ENCODE data around the gene CISH.

CISH gene

GRCh38 chr3:50602595-50603191, 8.9 kb downstream of the CISH start:
- in situ Hi-C loops (cut with MboI; ENCODE audit: low sequenced_read_pairs): loop anchor here (25.0 kb wide), 1 partner anchor 760 kb away; no protein-coding TSS in a partner anchor

- in situ Hi-C loops (cut with MboI; ENCODE audit: low sequenced_read_pairs): loop anchor here (25.0 kb wide), 1 partner anchor 761 kb away; no protein-coding TSS in a partner anchor
Measured at GRCh38 chr3:50600841-50601591, 10.6 kb downstream of the CISH start.

- in situ Hi-C loops (cut with MboI; ENCODE audit: low sequenced_read_pairs): loop anchor here (25.0 kb wide), 1 partner anchor 762 kb away; no protein-coding TSS in a partner anchor
Measured at GRCh38 chr3:50600141-50600753, 11.3 kb downstream of the CISH start.

GRCh38 chr3:50599716-50600118, 11.9 kb downstream of the CISH start:
- in situ Hi-C loops (cut with MboI; ENCODE audit: low sequenced_read_pairs): loop anchor here (25.0 kb wide), 1 partner anchor 763 kb away; no protein-coding TSS in a partner anchor

GRCh38 chr3:50599115-50599715, 12.4 kb downstream of the CISH start:
- in situ Hi-C loops (cut with MboI; ENCODE audit: low sequenced_read_pairs): no loop called here

- in situ Hi-C loops (cut with MboI; ENCODE audit: low sequenced_read_pairs): no loop called here
Measured at GRCh38 chr3:50594253-50594785, 17.3 kb downstream of the CISH start.

GRCh38 chr3:50592568-50592967, 19.0 kb downstream of the CISH start:
- in situ Hi-C loops (cut with MboI; ENCODE audit: low sequenced_read_pairs): no loop called here

GRCh38 chr3:50591196-50591741, 20.3 kb downstream of the CISH start:
- in situ Hi-C loops (cut with MboI; ENCODE audit: low sequenced_read_pairs): no loop called here

- in situ Hi-C loops (cut with MboI; ENCODE audit: low sequenced_read_pairs): no loop called here
Measured at GRCh38 chr3:50588759-50589433, 22.7 kb downstream of the CISH start.

- in situ Hi-C loops (cut with MboI; ENCODE audit: low sequenced_read_pairs): no loop called here
Measured at GRCh38 chr3:50587806-50588758, 23.5 kb downstream of the CISH start.

GRCh38 chr3:50587373-50587772, 24.2 kb downstream of the CISH start:
- in situ Hi-C loops (cut with MboI; ENCODE audit: low sequenced_read_pairs): no loop called here

GRCh38 chr3:50586763-50587070, 24.9 kb downstream of the CISH start:
- in situ Hi-C loops (cut with MboI; ENCODE audit: low sequenced_read_pairs): no loop called here

GRCh38 chr3:50585919-50586762, 25.4 kb downstream of the CISH start:
- in situ Hi-C loops (cut with MboI; ENCODE audit: low sequenced_read_pairs): no loop called here

GRCh38 chr3:50584391-50584790, 27.2 kb downstream of the CISH start:
- in situ Hi-C loops (cut with MboI; ENCODE audit: low sequenced_read_pairs): no loop called here

- in situ Hi-C loops (cut with MboI; ENCODE audit: low sequenced_read_pairs): no loop called here
Measured at GRCh38 chr3:50583897-50584296, 27.7 kb downstream of the CISH start.

- in situ Hi-C loops (cut with MboI; ENCODE audit: low sequenced_read_pairs): no loop called here
Measured at GRCh38 chr3:50582083-50582482, 29.5 kb downstream of the CISH start.

- in situ Hi-C loops (cut with MboI; ENCODE audit: low sequenced_read_pairs): no loop called here
Measured at GRCh38 chr3:50581459-50581842, 30.1 kb downstream of the CISH start.

- in situ Hi-C loops (cut with MboI; ENCODE audit: low sequenced_read_pairs): no loop called here
Measured at GRCh38 chr3:50580683-50581458, 30.7 kb downstream of the CISH start.
